SK-N-SH (cell line): ENCODE data around the gene FARSB. TPM values are rescaled to one million over a fixed set of nuclear protein-coding genes. Genes with fewer than 3 reads are reported as not detected.

ENCODE experiments used
- CTCF ChIA-PET: fragments of 300-600, 350-600 bp; formaldehyde crosslinking; extraction: SDS; loops from one replicate; lab custom pipeline; 2021; lab: Yijun Ruan, JAX
- POLR2A ChIA-PET: fragments of 350-600 bp; sonication (Branson Sonifier 250); formaldehyde crosslinking; extraction: SDS; loops from one replicate; lab custom pipeline; 2020; ENCODE audit warnings: antibody characterized with exemption, inconsistent platforms; lab: Yijun Ruan, JAX
- DNase-seq: peaks from one replicate; pipeline ENCODE4 v3.0.0; 2012
- H2AFZ ChIP-seq: fragments of 200-600 bp; sonication (generic); 2 replicates; pipeline ENCODE4 v1.8.1; 2016; ENCODE audit warnings: antibody characterized with exemption, mild to moderate bottlenecking, low read depth
- H3F3A ChIP-seq: fragments of 200-600 bp; sonication (generic); replicated peaks from 2 replicates; pipeline ENCODE3; 2016; ENCODE audit warnings: antibody characterized with exemption, mild to moderate bottlenecking; ENCODE audit not compliant: insufficient read depth
- H3K27ac ChIP-seq, 2 experiments: fragments of 200-500 bp in 1 of 2; fragments of 200-600 bp in 1 of 2; sonication (Bioruptor generic) in 1 of 2; sonication (generic), shearing (Covaris generic) in 1 of 2; 2 replicates each; pipeline versions ENCODE4 v1.5.1 to v1.6.1; 2014 to 2016; ENCODE audit warnings: low read depth in 2 of 2, inconsistent platforms in 1 of 2, low read length in 1 of 2, mild to moderate bottlenecking in 1 of 2, mixed read lengths in 1 of 2
- H3K27me3 ChIP-seq: fragments of 200-600 bp; sonication (generic), shearing (Covaris generic); 2 replicates; pipeline ENCODE4 v1.6.1; 2016; ENCODE audit warnings: mixed run types; ENCODE audit not compliant: insufficient read depth
- H3K36me3 ChIP-seq, 2 experiments: fragments of 200-500 bp in 1 of 2; fragments of 200-600 bp in 1 of 2; sonication (Bioruptor generic) in 1 of 2; sonication (generic) in 1 of 2; replicated peaks in 1 of 2; 2 replicates each; pipeline versions ENCODE3 to v1.5.1; 2014 to 2016; ENCODE audit warnings: low read length in 1 of 2, mild to moderate bottlenecking in 1 of 2; ENCODE audit not compliant: insufficient read depth in 2 of 2, control insufficient read depth in 1 of 2
- H3K4me1 ChIP-seq, 2 experiments: fragments of 200-500 bp in 1 of 2; fragments of 200-600 bp in 1 of 2; sonication (Bioruptor generic) in 1 of 2; sonication (generic), shearing (Covaris generic) in 1 of 2; 2 replicates each; pipeline versions ENCODE4 v1.5.1 to v1.6.1; 2014 to 2016; ENCODE audit warnings: low read depth in 1 of 2, low read length in 1 of 2, mixed run types in 1 of 2; ENCODE audit not compliant: insufficient read depth in 2 of 2, control insufficient read depth in 1 of 2
- H3K4me2 ChIP-seq: fragments of 200-600 bp; sonication (generic), shearing (Covaris generic); 2 replicates; pipeline ENCODE4 v1.6.1; 2017; ENCODE audit warnings: mixed run types
- H3K4me3 ChIP-seq, 2 experiments: fragments of 200-500 bp in 1 of 2; fragments of 200-600 bp in 1 of 2; sonication (Bioruptor generic) in 1 of 2; sonication (generic), shearing (Covaris generic) in 1 of 2; 2 replicates each; pipeline versions ENCODE4 v1.5.1 to v1.8.1; 2014 to 2016; ENCODE audit warnings: low read depth in 2 of 2, inconsistent platforms in 1 of 2, low read length in 1 of 2, mild to moderate bottlenecking in 1 of 2, mixed read lengths in 1 of 2, moderate library complexity in 1 of 2
- H3K79me2 ChIP-seq: fragments of 200-600 bp; sonication (generic); 2 replicates; pipeline ENCODE4 v1.8.1; 2017; ENCODE audit warnings: mild to moderate bottlenecking; ENCODE audit not compliant: insufficient read depth
- H3K9ac ChIP-seq: fragments of 200-600 bp; sonication (generic); 2 replicates; pipeline ENCODE4 v1.6.1; 2017; ENCODE audit warnings: mixed run types
- H3K9me2 ChIP-seq: fragments of 200-600 bp; sonication (generic); 2 replicates; pipeline ENCODE4 v1.6.1; 2017; ENCODE audit warnings: mixed run types
- H3K9me3 ChIP-seq: fragments of 200-600 bp; sonication (generic); 2 replicates; pipeline ENCODE4 v1.6.1; 2017; ENCODE audit warnings: mixed run types, mild to moderate bottlenecking, moderate library complexity
- H4K20me1 ChIP-seq: fragments of 200-600 bp; sonication (generic); 2 replicates; pipeline ENCODE4 v1.6.1; 2017; ENCODE audit warnings: mild to moderate bottlenecking, mixed run types; ENCODE audit not compliant: insufficient read depth
- CHD2 ChIP-seq: fragments of 150-350 bp; IDR thresholded peaks from 2 replicates; pipeline ENCODE4 v1.6.1; 2018; ENCODE audit warnings: low read length; ENCODE audit not compliant: partially characterized antibody
- ELF1 ChIP-seq: IDR thresholded peaks from 2 replicates; pipeline ENCODE4 v1.4.0; 2012
- EP300 ChIP-seq, 2 experiments: IDR thresholded peaks; 2 replicates each; pipeline versions ENCODE4 v1.4.0 to v1.6.1; 2012; ENCODE audit warnings: borderline replicate concordance in 1 of 2, low read depth in 1 of 2, low read length in 1 of 2
- EZH2phosphoT487 ChIP-seq: fragments of 200-600 bp; sonication (generic); IDR thresholded peaks from 2 replicates; pipeline ENCODE4 v1.6.1; 2017; ENCODE audit warnings: low read depth, mixed run types, mild to moderate bottlenecking, antibody characterized with exemption, moderate library complexity, borderline replicate concordance
- FOSL2 ChIP-seq: IDR thresholded peaks from 2 replicates; pipeline ENCODE4 v1.4.0; 2012; ENCODE audit warnings: low read depth, mild to moderate bottlenecking, moderate library complexity, borderline replicate concordance
- MAX ChIP-seq: IDR thresholded peaks from 2 replicates; pipeline ENCODE4 v1.4.0; 2012; ENCODE audit warnings: low read depth
- NFIC ChIP-seq: IDR thresholded peaks from 2 replicates; pipeline ENCODE4 v1.4.0; 2012; ENCODE audit warnings: borderline replicate concordance
- PBX3 ChIP-seq: IDR thresholded peaks from 2 replicates; pipeline ENCODE4; 2012
- REST ChIP-seq: IDR thresholded peaks from 2 replicates; pipeline ENCODE4 v1.6.1; 2012; ENCODE audit warnings: mild to moderate bottlenecking, low read depth, low read length, moderate library complexity
- SIN3A ChIP-seq: IDR thresholded peaks from 2 replicates; pipeline ENCODE4 v1.6.1; 2012; ENCODE audit warnings: low read depth, mild to moderate bottlenecking, low read length, moderate library complexity, borderline replicate concordance
- USF2 ChIP-seq: fragments of 150-350 bp; IDR thresholded peaks from 2 replicates; pipeline ENCODE4 v1.6.1; 2017; ENCODE audit warnings: antibody characterized with exemption, low read length, low read depth, borderline replicate concordance
- ZBTB33 ChIP-seq: IDR thresholded peaks from 2 replicates; pipeline ENCODE4 v1.4.0; 2012; ENCODE audit warnings: low read depth, borderline replicate concordance
- WGBS: methylation state at CpG from one replicate; pipeline ENCODE4 v1.1.6; 2017; ENCODE audit warnings: low lambda C conversion rate; 5-methylcytosine and 5-hydroxymethylcytosine counted together
- polyA plus RNA-seq, 3 experiments: library from polyadenylated mRNA; depleted of rRNA; stranded (reverse); fragments of >200 nt; gene quantifications; 2 replicates each; pipeline ENCODE4 v1.2.3, GENCODE V29; 2012

FARSB gene
- polyA plus RNA-seq, 1 of the 3 experiments (the other 2 are of a cell fraction): 15.4 TPM

- DNase-seq: no peak
- TF ChIP-seq USF2 (no peak), REST (no peak), EP300 (IDR thresholded peaks at IDR 0.05; ENCODE audit: borderline replicate concordance in 1 of 2, low read depth in 1 of 2, low read length in 1 of 2) (no peak), PBX3 (no peak), CHD2 (no peak), ZBTB33 (no peak), NFIC (no peak), EZH2phosphoT487 (no peak), MAX (no peak), ELF1 (no peak), SIN3A (no peak), FOSL2 (no peak)
- Histone ChIP-seq H3K4me2 (no peak overlapping the region), H3F3A (no peaks in the 10 kb centered on the region), H3K9me2 (no peaks in the 10 kb centered on the region), H3K27ac (no peak overlapping the region), H3K4me3 (no peak overlapping the region), H2AFZ (no peak overlapping the region), H3K27me3 (no peaks in the 10 kb centered on the region), H4K20me1 (no peaks in the 10 kb centered on the region), H3K79me2 (no peaks in the 10 kb centered on the region; the same call in 1 of the 2 replicates), H3K9ac (no peak overlapping the region), H3K4me1 (peaks cover 3 to 25% of the 10 kb centered on the region in 2 experiments; a peak in 3 of 4 replicates), H3K36me3 (peaks cover 6 to 7% of the 10 kb centered on the region in 2 experiments), H3K9me3 (no peaks in the 10 kb centered on the region)
- CTCF ChIA-PET: interaction anchor here (1.0 kb wide), 1 partner anchor 18 kb away, joined by 3 read pairs; no protein-coding TSS in a partner anchor
- 76% methylated on average over 3 of the region's 3 CpGs for WGBS
- POLR2A ChIA-PET: no interaction called here
These were observed 78.6 kb downstream of the FARSB start for GRCh38 chr2:222577341-222577740.
